CD4-positive, alpha-beta T cell (primary cell): ENCODE measurements around the gene SUMF1. TPM values are rescaled to one million over a fixed set of nuclear protein-coding genes. Genes with fewer than 3 reads are reported as not detected.

Experiments
- ATAC-seq: fragments of 200-7000 bp; cut with Tn5 transposase; one replicate; pipeline ENCODE4 v1.10.0; 2022; ENCODE audit warnings: mild to moderate bottlenecking; ENCODE audit not compliant: poor library complexity
- CTCF ChIA-PET: fragments of 350-600 bp; sonication (Branson Sonifier 250); formaldehyde crosslinking; loops from one replicate; lab custom pipeline; 2021; ENCODE audit warnings: antibody characterized with exemption, inconsistent platforms; lab: Charles Lee
- POLR2A ChIA-PET: fragments of 350-600 bp; sonication (Branson Sonifier 250); formaldehyde crosslinking; loops from one replicate; lab custom pipeline; 2021; ENCODE audit warnings: antibody characterized with exemption, inconsistent platforms; lab: Charles Lee
- DNase-seq, 14 experiments: peaks; one replicate each; pipeline ENCODE4 v3.0.0-alpha.2; 2013 to 2020; ENCODE audit warnings: mixed read lengths in 2 of 14
- H3K27ac ChIP-seq, 2 donors: one replicate each; pipeline versions ENCODE4 v1.5.1 to v1.7.0; 2013; ENCODE audit warnings: low read length in 2 of 2, low read depth in 1 of 2, mild to moderate bottlenecking in 1 of 2
- H3K27me3 ChIP-seq, 2 experiments: 1 replicate in 1 of 2; 2 replicates in 1 of 2; pipeline versions ENCODE4 v1.6.1 to v1.7.0; 2013; ENCODE audit warnings: low read length in 2 of 2, control low read depth in 1 of 2, mild to moderate bottlenecking in 1 of 2, moderate library complexity in 1 of 2; ENCODE audit not compliant: insufficient read depth in 2 of 2, control insufficient read depth in 1 of 2
- H3K36me3 ChIP-seq: one replicate; pipeline ENCODE4 v1.6.1; 2013; ENCODE audit warnings: low read length, control low read depth; ENCODE audit not compliant: insufficient read depth
- H3K4me1 ChIP-seq: one replicate; pipeline ENCODE4 v1.6.1; 2013; ENCODE audit warnings: low read length, control low read depth; ENCODE audit not compliant: insufficient read depth
- H3K4me3 ChIP-seq: one replicate; pipeline ENCODE4 v1.5.1; 2013; ENCODE audit warnings: mild to moderate bottlenecking, low read length, moderate library complexity
- H3K9me3 ChIP-seq, 2 experiments: 1 replicate in 1 of 2; 2 replicates in 1 of 2; pipeline versions ENCODE4 v1.6.1 to v1.7.0; 2013; ENCODE audit warnings: low read length in 2 of 2, mild to moderate bottlenecking in 2 of 2, control low read depth in 1 of 2, moderate library complexity in 1 of 2; ENCODE audit not compliant: control insufficient read depth in 1 of 2, insufficient read depth in 1 of 2
- H3K27ac Mint-ChIP-seq: one replicate; pipeline ENCODE4 v1.8.0; 2020; ENCODE audit warnings: mixed read lengths
- H3K27me3 Mint-ChIP-seq: one replicate; pipeline ENCODE4 v1.8.0; 2021; ENCODE audit warnings: mixed read lengths
- H3K36me3 Mint-ChIP-seq: one replicate; pipeline ENCODE4 v1.8.0; 2021; ENCODE audit warnings: low read depth, mixed read lengths
- H3K4me1 Mint-ChIP-seq: one replicate; pipeline ENCODE4 v1.8.0; 2021; ENCODE audit warnings: low read depth, mixed read lengths
- H3K4me3 Mint-ChIP-seq: one replicate; pipeline ENCODE4 v1.8.0; 2020; ENCODE audit warnings: mild to moderate bottlenecking, mixed read lengths
- H3K9me3 Mint-ChIP-seq: one replicate; pipeline ENCODE4 v1.8.0; 2020; ENCODE audit warnings: mixed read lengths
- CTCF ChIP-seq: fragments of 200-600 bp; IDR thresholded peaks from one replicate; pipeline ENCODE4 v1.8.0; 2022; ENCODE audit warnings: antibody characterized with exemption, mild to moderate bottlenecking
- intact Hi-C, 2 experiments: fragments of 100-400 bp; cut with DNase I in 1 of 2; cut with micrococcal nuclease in 1 of 2; formaldehyde crosslinking; loops; one replicate each; pipeline versions ENCODE4 v1.15.1 to v1.9.0; 2023 to 2025; cut with DNase I, micrococcal nuclease
- total RNA-seq, 174 experiments: library from RNA in 2 of 174; stranded (reverse) in 2 of 174; gene quantifications; one replicate each; pipeline ENCODE4 v1.2.3 and lab custom pipeline; 2021 to 2026

The SUMF1 gene
- total RNA-seq, 2 experiments from 2014 or later = 7.0 to 8.1 TPM

- Histone ChIP-seq H3K27ac (no peak overlapping the region), H3K4me3 (no peak overlapping the region), H3K9me3 (no peaks in the 10 kb centered on the region), H3K4me1 (no peaks in the 10 kb centered on the region), H3K27me3 (no peaks in the 10 kb centered on the region), H3K36me3 (peaks cover 6% of the 10 kb centered on the region)
- H3K36me3 Mint-ChIP-seq = peaks cover 57% of the 10 kb centered on the region
- H3K4me3 Mint-ChIP-seq = no peak overlapping the region
- peaks cover 12% of the 10 kb centered on the region for H3K4me1 Mint-ChIP-seq
- no peak overlapping the region for H3K27ac Mint-ChIP-seq
- TF ChIP-seq CTCF = no peak
- DNase-seq (no peak), ATAC-seq (no peak)
- intact Hi-C loops = no loop called here
- H3K9me3 Mint-ChIP-seq = no peaks in the 10 kb centered on the region
- no peaks in the 10 kb centered on the region for H3K27me3 Mint-ChIP-seq
- CTCF ChIA-PET = no interaction called here
- POLR2A ChIA-PET = no interaction called here
Observed at GRCh38 chr3:4313606-4314293, 153.3 kb downstream of the SUMF1 start.

- peaks cover 11% of the 10 kb centered on the region for H3K36me3 ChIP-seq
- H3K9me3 ChIP-seq = no peaks in the 10 kb centered on the region
- Mint-ChIP-seq H3K27me3 (no peaks in the 10 kb centered on the region), H3K9me3 (no peaks in the 10 kb centered on the region), H3K4me3 (no peak overlapping the region), H3K4me1 (peaks cover 16% of the 10 kb centered on the region), H3K36me3 (peaks cover 52% of the 10 kb centered on the region), H3K27ac (no peak overlapping the region)
- DNase-seq (no peak), ATAC-seq (no peak)
- no peaks in the 10 kb centered on the region for H3K4me1 ChIP-seq
- no peak overlapping the region for H3K4me3 ChIP-seq
- intact Hi-C loops = no loop called here
- H3K27ac ChIP-seq = no peak overlapping the region
- POLR2A ChIA-PET = interaction anchor here (0.6 kb wide), 1 partner anchor 291 kb away, joined by 3 read pairs; no protein-coding TSS in a partner anchor
- TF ChIP-seq CTCF = no peak
- H3K27me3 ChIP-seq = no peaks in the 10 kb centered on the region
- CTCF ChIA-PET = no interaction called here
Observed at GRCh38 chr3:4311496-4311895, 155.6 kb downstream of the SUMF1 start.

Other genes starting within 250 kb of the SUMF1 start
- 1 to 10 TPM; 9.1 to 9.2 TPM for gene SETMAR, start 163.9 kb downstream of the SUMF1 start, total RNA-seq
- gene ITPR1, start 26.1 kb upstream of the SUMF1 start, total RNA-seq = 10 to 100 TPM; 57.6 to 59.9 TPM